HG03442 (cell line): ENCODE measurements around the gene BCDIN3D.
"Not testable (repeated sequence)": the region's sequence is repeated elsewhere in the genome, so short reads cannot be mapped to it uniquely, and the experiment has no call there.

Experiments used
- ATAC-seq: cut with Tn5 transposase; IDR thresholded peaks from one replicate; pipeline ENCODE4 v1.9.1; 2021; ENCODE audit warnings: mild to moderate bottlenecking, moderate library complexity; ENCODE audit not compliant: unreplicated experiment

BCDIN3D gene

GRCh38 chr12:49842519-49843352 is at the start of gene BCDIN3D:
Gene BCDIN3D (minus strand): TSS chr12:49843106. CDS start chr12:49843087, 19 bp downstream.
- peak; percentile 83 for ATAC-seq

- ATAC-seq: no peak
Measured at GRCh38 chr12:49892084-49892731, 49.3 kb upstream of the BCDIN3D start.

- ATAC-seq: no peak
Measured at GRCh38 chr12:49891476-49891875, 48.6 kb upstream of the BCDIN3D start.

GRCh38 chr12:49891012-49891411 is 48.1 kb upstream of the BCDIN3D start:
- ATAC-seq: no peak

- no peak for ATAC-seq
Measured at GRCh38 chr12:49890096-49890461, 47.2 kb upstream of the BCDIN3D start.

GRCh38 chr12:49889361-49890095 is 46.6 kb upstream of the BCDIN3D start:
- ATAC-seq: no peak

- no peak for ATAC-seq
Measured at GRCh38 chr12:49888461-49889151, 45.7 kb upstream of the BCDIN3D start.

- no peak for ATAC-seq
Measured at GRCh38 chr12:49887536-49888401, 44.9 kb upstream of the BCDIN3D start.

- ATAC-seq: no peak
Measured at GRCh38 chr12:49887091-49887490, 44.2 kb upstream of the BCDIN3D start.

GRCh38 chr12:49885663-49886461 is 43.0 kb upstream of the BCDIN3D start:
- ATAC-seq: no peak

- ATAC-seq: no peak
Measured at GRCh38 chr12:49885118-49885517, 42.2 kb upstream of the BCDIN3D start.

- no peak for ATAC-seq
Measured at GRCh38 chr12:49882851-49883464, 40.1 kb upstream of the BCDIN3D start.

GRCh38 chr12:49882248-49882850 is 39.4 kb upstream of the BCDIN3D start:
- no peak for ATAC-seq

GRCh38 chr12:49881415-49882247 is 38.7 kb upstream of the BCDIN3D start:
- ATAC-seq: no peak

GRCh38 chr12:49880756-49881414 is 38.0 kb upstream of the BCDIN3D start:
- ATAC-seq: no peak

- not testable (repeated sequence) for ATAC-seq
Measured at GRCh38 chr12:49879065-49879464, 36.2 kb upstream of the BCDIN3D start.

- no peak for ATAC-seq
Measured at GRCh38 chr12:49878021-49878420, 35.1 kb upstream of the BCDIN3D start.
